CD14-positive monocyte (primary cell): ENCODE measurements around the gene TBC1D7. TPM values are rescaled to one million over a fixed set of nuclear protein-coding genes. Genes with fewer than 3 reads are reported as not detected.

Experiments
- DNase-seq, 3 donors: peaks; one replicate each; pipeline ENCODE4 v3.0.0-alpha.2; 2011 to 2022
- H2AFZ ChIP-seq: 2 replicates; pipeline ENCODE4 v1.6.0; 2012; ENCODE audit warnings: mild to moderate bottlenecking, low read depth, low read length, inconsistent platforms; ENCODE audit not compliant: insufficient read depth, poor library complexity, severe bottlenecking
- H3K27ac ChIP-seq, 2 donors: 1 replicate in 1 of 2; 2 replicates in 1 of 2; pipeline ENCODE4 v1.5.1; 2012 to 2013; ENCODE audit warnings: low read length in 2 of 2, control low read depth in 1 of 2, inconsistent platforms in 1 of 2, low read depth in 1 of 2, mild to moderate bottlenecking in 1 of 2
- H3K27me3 ChIP-seq, 2 donors: one replicate each; pipeline versions ENCODE4 v1.6.0 to v1.6.1; 2011 to 2013; ENCODE audit warnings: low read length in 2 of 2; ENCODE audit not compliant: control insufficient read depth in 2 of 2, insufficient read depth in 2 of 2
- H3K36me3 ChIP-seq, 2 donors: replicated peaks in 1 of 2; 1 replicate in 1 of 2; 2 replicates in 1 of 2; pipeline versions ENCODE4 v1.5.1 to v1.6.1; 2012 to 2013; ENCODE audit warnings: low read length in 2 of 2, control low read depth in 1 of 2, inconsistent platforms in 1 of 2, mild to moderate bottlenecking in 1 of 2; ENCODE audit not compliant: insufficient read depth in 2 of 2, control insufficient read depth in 1 of 2
- H3K4me1 ChIP-seq, 2 donors: 1 replicate in 1 of 2; 2 replicates in 1 of 2; pipeline versions ENCODE4 v1.5.1 to v1.6.1; 2012 to 2013; ENCODE audit warnings: low read length in 2 of 2, control low read depth in 1 of 2, inconsistent platforms in 1 of 2, mild to moderate bottlenecking in 1 of 2, moderate library complexity in 1 of 2; ENCODE audit not compliant: insufficient read depth in 2 of 2, control insufficient read depth in 1 of 2
- H3K4me2 ChIP-seq: replicated peaks from 2 replicates; pipeline ENCODE3; 2012; ENCODE audit warnings: low read length, moderate library complexity, mild to moderate bottlenecking; ENCODE audit not compliant: poor library complexity, severe bottlenecking; ENCODE audit errors: extremely low read depth
- H3K4me3 ChIP-seq, 3 experiments: fragments of 200-600 bp in 1 of 3; sonication (generic) in 1 of 3; replicated peaks in 1 of 3; 1 replicate in 2 of 3; 2 replicates in 1 of 3; pipeline ENCODE4 v1.5.1; 2011 to 2013; ENCODE audit warnings: low read length in 3 of 3, mild to moderate bottlenecking in 3 of 3, control low read depth in 2 of 3, low read depth in 2 of 3, inconsistent platforms in 1 of 3, moderate library complexity in 1 of 3
- H3K79me2 ChIP-seq: 2 replicates; pipeline ENCODE4 v1.6.0; 2012; ENCODE audit warnings: mild to moderate bottlenecking, control low read depth, inconsistent platforms, low read length, moderate library complexity; ENCODE audit not compliant: insufficient read depth
- H3K9ac ChIP-seq: 2 replicates; pipeline ENCODE4 v1.6.0; 2017; ENCODE audit warnings: low read length, mild to moderate bottlenecking; ENCODE audit not compliant: insufficient read depth, poor library complexity, severe bottlenecking
- H3K9me3 ChIP-seq, 2 donors: replicated peaks in 1 of 2; 1 replicate in 1 of 2; 2 replicates in 1 of 2; pipeline versions ENCODE4 v1.5.1 to v1.6.1; 2012 to 2013; ENCODE audit warnings: low read length in 2 of 2, control low read depth in 1 of 2; ENCODE audit not compliant: control insufficient read depth in 1 of 2, insufficient read depth in 1 of 2
- H4K20me1 ChIP-seq: 2 replicates; pipeline ENCODE4 v1.6.0; 2012; ENCODE audit warnings: mild to moderate bottlenecking, low read length, control low read depth, moderate library complexity; ENCODE audit not compliant: insufficient read depth
- H3K27ac Mint-ChIP-seq, 7 donors: one replicate each; pipeline ENCODE4 v1.8.0; 2020; ENCODE audit warnings: mild to moderate bottlenecking in 7 of 7, mixed read lengths in 7 of 7, moderate library complexity in 6 of 7, inconsistent platforms in 2 of 7
- H3K27me3 Mint-ChIP-seq, 3 donors: one replicate each; pipeline ENCODE4 v1.8.0; 2021 to 2022; ENCODE audit warnings: low read depth in 3 of 3, mild to moderate bottlenecking in 3 of 3, mixed read lengths in 3 of 3, moderate library complexity in 3 of 3, inconsistent platforms in 1 of 3
- H3K36me3 Mint-ChIP-seq, 2 donors: one replicate each; pipeline ENCODE4 v1.8.0; 2020; ENCODE audit warnings: mixed read lengths in 2 of 2, inconsistent platforms in 1 of 2, mild to moderate bottlenecking in 1 of 2
- H3K4me1 Mint-ChIP-seq: one replicate; pipeline ENCODE4 v1.8.0; 2020; ENCODE audit warnings: mild to moderate bottlenecking, mixed read lengths
- H3K4me3 Mint-ChIP-seq, 2 donors: one replicate each; pipeline ENCODE4 v1.8.0; 2020; ENCODE audit warnings: mild to moderate bottlenecking in 2 of 2, mixed read lengths in 2 of 2, moderate library complexity in 1 of 2
- H3K9me3 Mint-ChIP-seq, 7 donors: one replicate each; pipeline ENCODE4 v1.8.0; 2020 to 2022; ENCODE audit warnings: mixed read lengths in 7 of 7, mild to moderate bottlenecking in 6 of 7, moderate library complexity in 6 of 7, inconsistent platforms in 2 of 7
- WGBS: methylation state at CpG from one replicate; pipeline ENCODE4 v1.1.5; 2013; ENCODE audit warnings: missing lambda C conversion rate; ENCODE audit not compliant: insufficient coverage; 5-methylcytosine and 5-hydroxymethylcytosine counted together
- intact Hi-C, 2 donors: fragments of 100-400 bp; cut with micrococcal nuclease; formaldehyde crosslinking; loops; one replicate each; pipeline versions ENCODE4 v1.15.0 to v1.15.1; 2023
- polyA plus RNA-seq, 3 donors: library from polyadenylated mRNA; depleted of rRNA in 1 of 3; unstranded in 2 of 3; stranded (reverse) in 1 of 3; fragments of 300-500 nt in 2 of 3; fragments of >200 nt in 1 of 3; fragmentation: Illumina TruSeq in 2 of 3; gene quantifications; 1 replicate in 2 of 3; 2 replicates in 1 of 3; pipeline ENCODE4 v1.2.3, GENCODE V29; 2012 to 2021
- TF ChIP-seq, protein P1 (sequence below): fragments of 200-600 bp; IDR thresholded peaks from one replicate; pipeline ENCODE4 v1.8.0; 2022; ENCODE audit warnings: antibody characterized with exemption, mild to moderate bottlenecking

Gene TBC1D7
- polyA plus RNA-seq, 3 donors, result 12.2 to 34.3 (median 34.3) TPM

DNA sequence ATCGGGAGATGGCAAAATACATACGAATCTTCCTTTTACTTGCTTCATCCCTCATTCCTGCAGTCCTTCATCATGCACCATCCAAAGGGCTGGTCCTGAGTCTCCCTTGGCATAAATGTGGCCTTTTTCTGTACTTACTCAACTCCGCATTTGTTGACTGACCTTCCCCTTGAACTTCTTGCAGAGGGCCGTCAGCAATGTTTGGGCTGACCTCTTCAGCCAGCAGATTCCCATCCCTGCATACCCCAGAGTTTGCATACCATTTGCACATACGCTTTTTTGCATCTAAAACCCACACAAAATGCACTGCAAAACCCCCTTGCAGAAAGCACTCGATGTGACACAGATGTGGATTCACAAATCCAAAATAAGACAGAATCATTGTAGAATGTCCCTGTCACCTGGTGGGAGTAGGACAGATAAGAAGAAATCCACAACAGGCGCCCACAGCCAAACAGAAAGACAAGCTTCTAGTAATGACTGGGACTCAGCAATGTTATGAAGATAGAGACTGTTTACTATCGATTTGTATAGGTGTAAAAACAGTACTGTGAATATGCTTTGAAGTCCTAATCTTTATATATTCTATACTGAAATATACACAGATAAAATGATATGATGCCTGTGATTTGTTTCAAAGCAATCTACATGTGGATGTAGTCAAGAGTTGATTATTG, 45.8 kb downstream of the TBC1D7 start:
- Histone ChIP-seq H2AFZ (no peak overlapping the region), H3K79me2 (peaks cover 13% of the 10 kb centered on the region), H3K9ac (no peak overlapping the region), H3K4me1 (peaks cover 18 to 24% of the 10 kb centered on the region in 2 donors), H3K36me3 (peaks cover 34 to 73% of the 10 kb centered on the region in 2 donors), H3K27ac (no peak overlapping the region), H3K9me3 (peaks cover 5 to 9% of the 10 kb centered on the region in 2 donors), H3K4me3 (no peak overlapping the region), H4K20me1 (no peaks in the 10 kb centered on the region), H3K4me2 (no peak overlapping the region), H3K27me3 (no peaks in the 10 kb centered on the region)
- peaks cover 32% of the 10 kb centered on the region for H3K4me1 Mint-ChIP-seq
- peaks cover 3 to 10% (median 7%) of the 10 kb centered on the region in 7 donors for H3K9me3 Mint-ChIP-seq
- H3K27ac Mint-ChIP-seq, result peak overlapping the region in 2 of 7 donors; percentile 20 to 31
- peaks cover 65 to 83% of the 10 kb centered on the region in 2 donors for H3K36me3 Mint-ChIP-seq
- TF ChIP-seq, protein P1, sequence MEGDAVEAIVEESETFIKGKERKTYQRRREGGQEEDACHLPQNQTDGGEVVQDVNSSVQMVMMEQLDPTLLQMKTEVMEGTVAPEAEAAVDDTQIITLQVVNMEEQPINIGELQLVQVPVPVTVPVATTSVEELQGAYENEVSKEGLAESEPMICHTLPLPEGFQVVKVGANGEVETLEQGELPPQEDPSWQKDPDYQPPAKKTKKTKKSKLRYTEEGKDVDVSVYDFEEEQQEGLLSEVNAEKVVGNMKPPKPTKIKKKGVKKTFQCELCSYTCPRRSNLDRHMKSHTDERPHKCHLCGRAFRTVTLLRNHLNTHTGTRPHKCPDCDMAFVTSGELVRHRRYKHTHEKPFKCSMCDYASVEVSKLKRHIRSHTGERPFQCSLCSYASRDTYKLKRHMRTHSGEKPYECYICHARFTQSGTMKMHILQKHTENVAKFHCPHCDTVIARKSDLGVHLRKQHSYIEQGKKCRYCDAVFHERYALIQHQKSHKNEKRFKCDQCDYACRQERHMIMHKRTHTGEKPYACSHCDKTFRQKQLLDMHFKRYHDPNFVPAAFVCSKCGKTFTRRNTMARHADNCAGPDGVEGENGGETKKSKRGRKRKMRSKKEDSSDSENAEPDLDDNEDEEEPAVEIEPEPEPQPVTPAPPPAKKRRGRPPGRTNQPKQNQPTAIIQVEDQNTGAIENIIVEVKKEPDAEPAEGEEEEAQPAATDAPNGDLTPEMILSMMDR, result no peak
- H3K27me3 Mint-ChIP-seq, result peaks cover 0 to 1% (median 0%) of the 10 kb centered on the region in 3 donors
- DNase-seq, result no peak
- no peak overlapping the region for H3K4me3 Mint-ChIP-seq
- 95% methylated on average over 5 of the region's 8 CpGs for WGBS
- intact Hi-C loops, result no loop called here

DNA sequence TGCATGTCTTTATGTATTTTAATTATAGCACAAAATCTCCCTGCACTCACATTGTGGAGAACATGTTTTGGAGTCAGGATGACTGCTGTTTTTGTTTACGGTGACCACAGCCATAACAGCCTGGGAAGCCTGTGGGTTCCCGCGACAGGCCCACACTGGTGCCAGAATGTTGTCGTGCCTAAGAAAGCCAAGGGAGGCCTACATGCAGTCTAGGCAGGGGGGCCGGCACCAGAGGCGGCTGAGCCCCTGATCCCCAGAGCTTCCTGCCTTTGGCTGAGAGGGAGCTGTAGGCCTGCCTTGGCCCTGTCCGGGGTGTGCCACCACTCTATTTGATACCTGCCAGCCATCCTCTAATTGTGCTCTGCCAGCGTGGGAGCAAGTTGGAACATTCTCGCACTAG, 46.7 kb downstream of the TBC1D7 start:
- intact Hi-C loops, result no loop called here
- WGBS, result 98% methylated on average over 9 of the region's 9 CpGs
- peaks cover 17 to 21% of the 10 kb centered on the region in 2 donors for H3K4me1 ChIP-seq

More for the DNA sequence above, 46.7 kb downstream of the TBC1D7 start:
- Histone ChIP-seq H3K4me3 (no peak overlapping the region), H3K27ac (no peak overlapping the region), H3K4me2 (no peak overlapping the region), H3K36me3 (peaks cover 32 to 71% of the 10 kb centered on the region in 2 donors), H4K20me1 (no peaks in the 10 kb centered on the region), H3K9me3 (peaks cover 0 to under 1% of the 10 kb centered on the region in 2 donors), H2AFZ (no peak overlapping the region), H3K27me3 (no peaks in the 10 kb centered on the region), H3K9ac (no peak overlapping the region), H3K79me2 (peaks cover 21% of the 10 kb centered on the region)
- Mint-ChIP-seq H3K4me3 (no peak overlapping the region), H3K9me3 (peaks cover 0 to 3% (median 0%) of the 10 kb centered on the region in 7 donors), H3K27ac (peak overlapping the region in 1 of 7 donors; percentile 46), H3K4me1 (peaks cover 27% of the 10 kb centered on the region), H3K36me3 (peaks cover 65 to 83% of the 10 kb centered on the region in 2 donors), H3K27me3 (peaks cover 0 to 1% (median 0%) of the 10 kb centered on the region in 3 donors)
- TF ChIP-seq, protein P1, result no peak
- no peak for DNase-seq
